Kidney epithelial cell (primary cell): ENCODE data around the gene DNAH3. TPM values are rescaled to one million over a fixed set of nuclear protein-coding genes. Genes with fewer than 3 reads are reported as not detected.

Experiments used
- DNase-seq: peaks from one replicate; pipeline ENCODE4 v3.0.0-alpha.2; 2010; ENCODE audit warnings: low read depth
- H3K27me3 ChIP-seq: 2 replicates; pipeline ENCODE4 v1.6.0; 2011; ENCODE audit warnings: low read length; ENCODE audit not compliant: control insufficient read depth, insufficient read depth
- H3K36me3 ChIP-seq: 2 replicates; pipeline ENCODE4 v1.5.1; 2011; ENCODE audit warnings: low read length; ENCODE audit not compliant: control insufficient read depth, insufficient read depth
- H3K4me3 ChIP-seq: 2 replicates; pipeline ENCODE4 v1.5.1; 2011; ENCODE audit warnings: low read depth, mild to moderate bottlenecking, control low read depth, low read length
- total RNA-seq: library from RNA; depleted of rRNA; stranded (reverse); fragments of >200 nt; gene quantifications from 2 replicates; pipeline ENCODE4 v1.2.3, GENCODE V29; 2015
- TF ChIP-seq, protein P1 (sequence below): IDR thresholded peaks from 2 replicates; pipeline ENCODE4 v1.5.1; 2011; ENCODE audit warnings: mild to moderate bottlenecking, moderate library complexity, low read length, control low read depth, inconsistent platforms; ENCODE audit not compliant: insufficient read depth, poor library complexity, severe bottlenecking

DNAH3 gene
- total RNA-seq, 1 donor from 2014 or later: not detected

DNA sequence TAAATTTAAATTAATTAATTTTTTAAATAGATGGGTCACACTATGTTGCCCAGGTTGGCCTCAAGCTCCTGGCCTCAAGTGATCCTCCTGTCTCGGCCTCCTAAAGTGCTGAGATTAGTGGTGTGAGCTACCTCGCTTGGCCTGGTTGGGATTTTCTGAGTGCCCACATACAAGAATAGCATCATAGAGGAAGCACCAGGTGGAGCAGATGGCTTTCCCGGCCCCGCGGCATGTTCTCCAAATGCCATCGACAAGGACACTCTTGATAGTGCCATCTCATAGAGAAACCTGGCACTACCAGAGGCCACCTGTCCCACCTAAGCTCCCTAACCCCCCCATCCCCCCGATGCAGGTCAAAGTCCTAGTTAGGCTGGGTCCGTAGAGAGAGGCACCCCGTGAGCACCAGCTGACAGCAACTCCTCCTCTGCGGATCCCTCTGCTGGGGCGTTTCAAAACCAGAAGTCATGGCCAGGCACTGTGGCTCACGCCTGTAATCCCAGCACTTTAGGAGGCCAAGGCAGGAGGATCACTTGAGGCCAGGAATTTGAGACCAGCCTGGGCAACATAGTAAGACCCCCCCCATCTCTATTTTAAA lies 65.9 kb downstream of the DNAH3 start:
- H3K4me3 ChIP-seq: no peak overlapping the region

DNA sequence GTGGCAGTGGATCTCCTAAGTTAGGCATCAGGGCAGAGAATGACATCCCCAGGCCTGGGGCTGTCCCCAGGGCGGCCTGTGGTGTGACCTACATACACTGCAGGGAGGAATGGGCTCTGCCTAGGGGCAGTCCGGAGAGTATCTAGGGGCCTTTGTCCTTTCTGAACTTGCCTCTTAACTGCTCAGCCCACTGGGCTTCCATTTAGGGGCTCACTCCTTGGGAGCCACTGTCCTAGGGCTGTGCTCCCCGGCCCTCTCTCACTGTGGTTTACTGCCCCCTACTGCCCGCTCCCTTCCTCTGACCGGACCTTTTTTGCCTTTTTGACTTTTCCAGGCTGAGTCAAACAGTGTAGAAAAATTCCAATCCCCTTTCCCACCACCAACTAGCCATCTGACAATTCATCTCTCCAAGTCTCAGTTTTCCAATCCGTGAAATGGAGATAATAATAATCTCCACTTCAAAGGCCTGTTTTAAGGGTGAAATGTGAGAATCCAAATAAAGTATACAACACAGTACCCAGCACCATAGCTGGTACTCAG lies 66.8 kb downstream of the DNAH3 start:
- TF ChIP-seq, protein P1, sequence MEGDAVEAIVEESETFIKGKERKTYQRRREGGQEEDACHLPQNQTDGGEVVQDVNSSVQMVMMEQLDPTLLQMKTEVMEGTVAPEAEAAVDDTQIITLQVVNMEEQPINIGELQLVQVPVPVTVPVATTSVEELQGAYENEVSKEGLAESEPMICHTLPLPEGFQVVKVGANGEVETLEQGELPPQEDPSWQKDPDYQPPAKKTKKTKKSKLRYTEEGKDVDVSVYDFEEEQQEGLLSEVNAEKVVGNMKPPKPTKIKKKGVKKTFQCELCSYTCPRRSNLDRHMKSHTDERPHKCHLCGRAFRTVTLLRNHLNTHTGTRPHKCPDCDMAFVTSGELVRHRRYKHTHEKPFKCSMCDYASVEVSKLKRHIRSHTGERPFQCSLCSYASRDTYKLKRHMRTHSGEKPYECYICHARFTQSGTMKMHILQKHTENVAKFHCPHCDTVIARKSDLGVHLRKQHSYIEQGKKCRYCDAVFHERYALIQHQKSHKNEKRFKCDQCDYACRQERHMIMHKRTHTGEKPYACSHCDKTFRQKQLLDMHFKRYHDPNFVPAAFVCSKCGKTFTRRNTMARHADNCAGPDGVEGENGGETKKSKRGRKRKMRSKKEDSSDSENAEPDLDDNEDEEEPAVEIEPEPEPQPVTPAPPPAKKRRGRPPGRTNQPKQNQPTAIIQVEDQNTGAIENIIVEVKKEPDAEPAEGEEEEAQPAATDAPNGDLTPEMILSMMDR: peak; percentile 76
- H3K36me3 ChIP-seq: no peaks in the 10 kb centered on the region
- no peaks in the 10 kb centered on the region for H3K27me3 ChIP-seq
- H3K4me3 ChIP-seq: no peak overlapping the region
- DNase-seq: no peak

More for the DNA sequence above, 65.9 kb downstream of the DNAH3 start:
- H3K36me3 ChIP-seq: no peaks in the 10 kb centered on the region
- TF ChIP-seq, protein P1: no peak
- DNase-seq: no peak
- H3K27me3 ChIP-seq: no peaks in the 10 kb centered on the region

DNA sequence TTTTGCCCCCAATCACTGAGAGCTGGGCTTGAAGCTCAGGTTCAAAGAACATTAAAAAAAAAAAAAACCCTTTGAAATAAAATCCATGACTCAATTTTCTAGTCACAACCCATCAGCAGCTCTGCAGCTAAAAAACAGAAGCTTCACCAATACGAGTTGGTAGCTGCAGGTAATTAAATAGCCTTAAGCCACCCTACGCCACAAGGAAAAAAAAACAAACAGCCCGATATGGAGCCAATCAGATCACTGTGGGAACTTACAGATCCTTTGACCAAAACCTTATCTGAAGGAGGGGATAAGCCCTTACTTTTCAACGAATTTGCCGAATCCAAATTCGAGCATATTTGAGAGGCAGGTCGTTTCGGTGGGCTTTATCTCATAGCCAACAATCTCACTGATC lies 69.3 kb downstream of the DNAH3 start:
- H3K36me3 ChIP-seq: no peaks in the 10 kb centered on the region
- H3K27me3 ChIP-seq: no peaks in the 10 kb centered on the region
- no peak overlapping the region for H3K4me3 ChIP-seq
- TF ChIP-seq, protein P1: no peak
- no peak for DNase-seq

DNA sequence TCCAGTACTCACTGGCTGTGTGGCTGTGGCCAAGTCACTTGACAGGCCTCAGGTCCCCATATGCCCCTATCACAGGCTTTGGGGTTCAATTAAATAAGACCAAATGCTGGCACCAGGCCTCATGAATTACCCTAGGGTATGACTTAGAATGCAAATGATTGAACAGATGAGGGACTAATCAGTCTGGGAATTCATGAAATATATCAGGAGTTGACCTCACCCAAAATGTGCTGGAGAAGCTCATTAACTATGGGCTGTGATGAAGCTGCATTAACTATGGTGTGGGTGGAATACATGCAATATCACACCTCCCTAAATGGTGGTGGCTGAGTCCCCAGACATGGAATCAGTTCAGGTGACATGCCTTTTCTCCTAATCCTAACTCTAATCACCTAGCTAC lies 72.1 kb downstream of the DNAH3 start:
- TF ChIP-seq, protein P1: no peak
- H3K36me3 ChIP-seq: no peaks in the 10 kb centered on the region
- no peaks in the 10 kb centered on the region for H3K27me3 ChIP-seq
- no peak overlapping the region for H3K4me3 ChIP-seq
- DNase-seq: no peak

DNA sequence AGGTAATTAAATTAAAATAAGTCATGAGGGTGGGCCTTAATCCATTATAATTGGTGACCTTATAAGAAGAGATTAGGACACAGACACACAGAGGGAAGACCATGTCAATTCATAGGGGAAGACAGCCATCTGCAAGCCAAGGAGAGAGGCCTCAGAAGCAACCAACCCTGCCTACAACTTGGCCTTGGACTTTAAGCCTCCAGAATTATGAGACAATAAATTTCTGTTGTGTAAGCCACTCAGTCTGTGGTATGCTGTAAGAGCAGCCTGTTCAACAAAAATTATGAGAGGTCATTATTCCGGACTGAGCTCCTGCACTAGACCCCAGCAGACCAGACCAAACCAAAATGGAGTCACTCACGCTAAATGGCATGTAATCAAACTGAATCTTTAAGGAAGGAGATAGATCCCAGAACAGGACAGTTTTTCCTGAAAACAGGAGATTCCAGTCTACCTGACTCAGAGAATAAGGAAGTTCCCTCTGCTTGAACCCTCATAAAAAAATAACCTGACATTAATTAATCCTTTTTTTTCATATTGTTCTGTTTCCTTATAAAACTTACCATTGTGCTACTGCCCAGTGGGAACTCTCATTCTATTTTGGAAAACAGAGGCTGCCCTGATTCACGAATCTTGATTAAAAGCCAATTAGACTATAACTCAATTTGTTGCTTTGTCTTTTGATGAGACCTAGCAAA lies 74.3 kb downstream of the DNAH3 start:
- no peak for DNase-seq
- TF ChIP-seq, protein P1: no peak
- H3K27me3 ChIP-seq: no peaks in the 10 kb centered on the region

More for the DNA sequence above, 74.3 kb downstream of the DNAH3 start:
- Histone ChIP-seq H3K4me3 (no peak overlapping the region), H3K36me3 (no peaks in the 10 kb centered on the region)
